ENCODE measurements around the gene CD247. TPM values are rescaled to one million over a fixed set of nuclear protein-coding genes. Genes with fewer than 3 reads are reported as not detected.

Gene CD247
- total and polyA plus RNA-seq, 2 of the 13 experiments (the other 11 are each of a cell fraction or from before 2014, with no cell fraction given) = 0.20 TPM; not detected in 1

DNA sequence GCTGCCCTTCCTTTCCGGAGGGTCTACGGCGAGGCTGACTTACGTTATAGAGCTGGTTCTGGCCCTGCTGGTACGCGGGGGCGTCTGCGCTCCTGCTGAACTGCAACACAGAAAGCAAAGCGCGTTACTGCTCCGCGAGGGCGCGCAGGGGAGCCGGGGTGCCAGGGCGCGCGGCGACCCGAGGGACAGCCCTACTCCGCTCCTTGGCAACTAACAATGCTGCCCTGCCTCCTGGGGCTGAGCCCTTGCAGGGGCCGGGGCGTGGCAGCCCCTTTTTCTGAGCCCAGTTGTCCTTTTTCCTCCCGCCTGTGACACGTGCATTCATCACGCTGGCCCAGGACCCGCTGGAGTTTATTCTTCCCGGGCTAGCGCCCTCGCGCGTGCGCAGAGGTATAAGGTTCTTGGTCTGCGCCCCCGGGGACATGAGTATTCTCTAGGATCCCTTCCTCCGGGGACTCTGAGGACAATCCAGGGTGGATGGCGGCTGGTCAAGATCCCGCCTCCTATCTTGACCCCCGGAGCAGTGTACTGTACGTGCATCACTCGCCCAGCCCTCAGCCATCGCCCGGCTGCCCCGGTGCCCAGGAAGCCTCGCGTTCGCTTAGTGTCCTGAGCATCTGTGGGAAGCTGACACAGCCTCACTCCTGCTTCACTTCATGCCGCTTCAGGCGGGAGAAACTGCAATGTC is 78.9 kb downstream of the CD247 start (continued):
- TF ChIP-seq BCL6 (CRISPR knock-in tag; IDR thresholded peaks at IDR 0.05) (0 out of 2 replicates have a peak, but pooled peaks have one; percentile 29), ZNF431 (CRISPR knock-in tag; IDR thresholded peaks at IDR 0.05; ENCODE audit: borderline replicate concordance, low read depth) (0 out of 2 replicates have a peak, but pooled peaks have one; percentile 64), ZBTB20 (CRISPR knock-in tag; IDR thresholded peaks at IDR 0.05; ENCODE audit: borderline replicate concordance, low read depth) (peak; percentile 53; the same call in 1 of the 2 replicates), ZNF430 (CRISPR knock-in tag; IDR thresholded peaks at IDR 0.05) (peak; percentile 52; the same call in 1 of the 2 replicates), RNF2 (conservative IDR thresholded peaks at IDR 0.05; ENCODE audit: low read depth) (peak; percentile 79; the same call in 1 of the 2 replicates), ZNF790 (CRISPR knock-in tag; IDR thresholded peaks at IDR 0.05; ENCODE audit: borderline replicate concordance) (peak; percentile 40; the same call in 1 of the 2 replicates), BORCS8-MEF2B (CRISPR knock-in tag; IDR thresholded peaks at IDR 0.05) (peak; percentile 92), MAF1 (CRISPR knock-in tag; IDR thresholded peaks at IDR 0.05; ENCODE audit: borderline replicate concordance) (no peak), MXI1 (IDR thresholded peaks at IDR 0.05; ENCODE audit: borderline replicate concordance, low read depth, low read length) (peak; percentile 73; the same call in 1 of the 3 replicates), ZBTB7A (CRISPR knock-in tag; IDR thresholded peaks at IDR 0.05) (no peak), NFKB2 (CRISPR knock-in tag; IDR thresholded peaks at IDR 0.05; ENCODE audit: borderline replicate concordance) (peak; percentile 81; the same call in 1 of the 2 replicates), ZNF569 (CRISPR knock-in tag; IDR thresholded peaks at IDR 0.05; ENCODE audit: borderline replicate concordance) (no peak), KDM5B (CRISPR knock-in tag; IDR thresholded peaks at IDR 0.05; ENCODE audit: borderline replicate concordance) (peak; percentile 68; the same call in 1 of the 2 replicates), FLYWCH1 (CRISPR knock-in tag; IDR thresholded peaks at IDR 0.05) (no peak)
- TF ChIP-seq, protein P1, sequence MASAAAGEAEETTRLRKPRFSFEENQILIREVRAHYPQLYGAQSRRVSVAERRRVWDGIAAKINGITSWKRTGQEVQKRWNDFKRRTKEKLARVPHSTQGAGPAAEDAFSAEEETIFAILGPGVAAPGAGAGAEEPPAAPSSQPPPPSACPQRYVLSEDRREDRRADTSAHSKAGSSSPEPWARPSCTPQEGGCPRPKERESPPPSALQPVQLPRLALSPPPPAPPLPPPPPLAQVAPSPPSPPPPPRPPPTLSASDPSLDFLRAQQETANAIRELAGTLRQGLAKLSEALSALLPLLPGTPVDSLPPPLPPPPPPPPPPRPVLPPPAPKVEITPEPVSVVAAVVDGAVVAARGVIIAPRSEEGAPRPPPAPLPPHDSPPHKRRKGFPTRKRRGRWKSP (CRISPR knock-in tag; IDR thresholded peaks at IDR 0.05) = peak; percentile 70; the same call in 1 of the 2 replicates
- TF ChIP-seq, protein P2, sequence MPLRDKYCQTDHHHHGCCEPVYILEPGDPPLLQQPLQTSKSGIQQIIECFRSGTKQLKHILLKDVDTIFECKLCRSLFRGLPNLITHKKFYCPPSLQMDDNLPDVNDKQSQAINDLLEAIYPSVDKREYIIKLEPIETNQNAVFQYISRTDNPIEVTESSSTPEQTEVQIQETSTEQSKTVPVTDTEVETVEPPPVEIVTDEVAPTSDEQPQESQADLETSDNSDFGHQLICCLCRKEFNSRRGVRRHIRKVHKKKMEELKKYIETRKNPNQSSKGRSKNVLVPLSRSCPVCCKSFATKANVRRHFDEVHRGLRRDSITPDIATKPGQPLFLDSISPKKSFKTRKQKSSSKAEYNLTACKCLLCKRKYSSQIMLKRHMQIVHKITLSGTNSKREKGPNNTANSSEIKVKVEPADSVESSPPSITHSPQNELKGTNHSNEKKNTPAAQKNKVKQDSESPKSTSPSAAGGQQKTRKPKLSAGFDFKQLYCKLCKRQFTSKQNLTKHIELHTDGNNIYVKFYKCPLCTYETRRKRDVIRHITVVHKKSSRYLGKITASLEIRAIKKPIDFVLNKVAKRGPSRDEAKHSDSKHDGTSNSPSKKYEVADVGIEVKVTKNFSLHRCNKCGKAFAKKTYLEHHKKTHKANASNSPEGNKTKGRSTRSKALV (CRISPR knock-in tag; IDR thresholded peaks at IDR 0.05) = peak; percentile 97
- TF ChIP-seq, protein P3, sequence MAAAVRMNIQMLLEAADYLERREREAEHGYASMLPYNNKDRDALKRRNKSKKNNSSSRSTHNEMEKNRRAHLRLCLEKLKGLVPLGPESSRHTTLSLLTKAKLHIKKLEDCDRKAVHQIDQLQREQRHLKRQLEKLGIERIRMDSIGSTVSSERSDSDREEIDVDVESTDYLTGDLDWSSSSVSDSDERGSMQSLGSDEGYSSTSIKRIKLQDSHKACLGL (CRISPR knock-in tag; IDR thresholded peaks at IDR 0.05) = peak; percentile 78; the same call in 1 of the 2 replicates
- TF ChIP-seq, protein P4, sequence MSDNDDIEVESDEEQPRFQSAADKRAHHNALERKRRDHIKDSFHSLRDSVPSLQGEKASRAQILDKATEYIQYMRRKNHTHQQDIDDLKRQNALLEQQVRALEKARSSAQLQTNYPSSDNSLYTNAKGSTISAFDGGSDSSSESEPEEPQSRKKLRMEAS (IDR thresholded peaks at IDR 0.05) = peak; percentile 84
- TF ChIP-seq, protein P5, sequence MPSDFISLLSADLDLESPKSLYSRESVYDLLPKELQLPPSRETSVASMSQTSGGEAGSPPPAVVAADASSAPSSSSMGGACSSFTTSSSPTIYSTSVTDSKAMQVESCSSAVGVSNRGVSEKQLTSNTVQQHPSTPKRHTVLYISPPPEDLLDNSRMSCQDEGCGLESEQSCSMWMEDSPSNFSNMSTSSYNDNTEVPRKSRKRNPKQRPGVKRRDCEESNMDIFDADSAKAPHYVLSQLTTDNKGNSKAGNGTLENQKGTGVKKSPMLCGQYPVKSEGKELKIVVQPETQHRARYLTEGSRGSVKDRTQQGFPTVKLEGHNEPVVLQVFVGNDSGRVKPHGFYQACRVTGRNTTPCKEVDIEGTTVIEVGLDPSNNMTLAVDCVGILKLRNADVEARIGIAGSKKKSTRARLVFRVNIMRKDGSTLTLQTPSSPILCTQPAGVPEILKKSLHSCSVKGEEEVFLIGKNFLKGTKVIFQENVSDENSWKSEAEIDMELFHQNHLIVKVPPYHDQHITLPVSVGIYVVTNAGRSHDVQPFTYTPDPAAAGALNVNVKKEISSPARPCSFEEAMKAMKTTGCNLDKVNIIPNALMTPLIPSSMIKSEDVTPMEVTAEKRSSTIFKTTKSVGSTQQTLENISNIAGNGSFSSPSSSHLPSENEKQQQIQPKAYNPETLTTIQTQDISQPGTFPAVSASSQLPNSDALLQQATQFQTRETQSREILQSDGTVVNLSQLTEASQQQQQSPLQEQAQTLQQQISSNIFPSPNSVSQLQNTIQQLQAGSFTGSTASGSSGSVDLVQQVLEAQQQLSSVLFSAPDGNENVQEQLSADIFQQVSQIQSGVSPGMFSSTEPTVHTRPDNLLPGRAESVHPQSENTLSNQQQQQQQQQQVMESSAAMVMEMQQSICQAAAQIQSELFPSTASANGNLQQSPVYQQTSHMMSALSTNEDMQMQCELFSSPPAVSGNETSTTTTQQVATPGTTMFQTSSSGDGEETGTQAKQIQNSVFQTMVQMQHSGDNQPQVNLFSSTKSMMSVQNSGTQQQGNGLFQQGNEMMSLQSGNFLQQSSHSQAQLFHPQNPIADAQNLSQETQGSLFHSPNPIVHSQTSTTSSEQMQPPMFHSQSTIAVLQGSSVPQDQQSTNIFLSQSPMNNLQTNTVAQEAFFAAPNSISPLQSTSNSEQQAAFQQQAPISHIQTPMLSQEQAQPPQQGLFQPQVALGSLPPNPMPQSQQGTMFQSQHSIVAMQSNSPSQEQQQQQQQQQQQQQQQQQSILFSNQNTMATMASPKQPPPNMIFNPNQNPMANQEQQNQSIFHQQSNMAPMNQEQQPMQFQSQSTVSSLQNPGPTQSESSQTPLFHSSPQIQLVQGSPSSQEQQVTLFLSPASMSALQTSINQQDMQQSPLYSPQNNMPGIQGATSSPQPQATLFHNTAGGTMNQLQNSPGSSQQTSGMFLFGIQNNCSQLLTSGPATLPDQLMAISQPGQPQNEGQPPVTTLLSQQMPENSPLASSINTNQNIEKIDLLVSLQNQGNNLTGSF (CRISPR knock-in tag; IDR thresholded peaks at IDR 0.05) = 0 out of 2 replicates have a peak, but pooled peaks have one; percentile 52
